NCI-H2227 (cell line): Measurements from ENCODE around the gene RAB43.
"Not testable (repeated sequence)": the region's sequence is repeated elsewhere in the genome, so short reads cannot be mapped to it uniquely, and the experiment has no call there.

Experiments
- DNase-seq: peaks from one replicate; lab custom pipeline; 2025; ENCODE audit not compliant: unreplicated experiment; lab: John Stamatoyannopoulos, UW

The RAB43 gene

DNA sequence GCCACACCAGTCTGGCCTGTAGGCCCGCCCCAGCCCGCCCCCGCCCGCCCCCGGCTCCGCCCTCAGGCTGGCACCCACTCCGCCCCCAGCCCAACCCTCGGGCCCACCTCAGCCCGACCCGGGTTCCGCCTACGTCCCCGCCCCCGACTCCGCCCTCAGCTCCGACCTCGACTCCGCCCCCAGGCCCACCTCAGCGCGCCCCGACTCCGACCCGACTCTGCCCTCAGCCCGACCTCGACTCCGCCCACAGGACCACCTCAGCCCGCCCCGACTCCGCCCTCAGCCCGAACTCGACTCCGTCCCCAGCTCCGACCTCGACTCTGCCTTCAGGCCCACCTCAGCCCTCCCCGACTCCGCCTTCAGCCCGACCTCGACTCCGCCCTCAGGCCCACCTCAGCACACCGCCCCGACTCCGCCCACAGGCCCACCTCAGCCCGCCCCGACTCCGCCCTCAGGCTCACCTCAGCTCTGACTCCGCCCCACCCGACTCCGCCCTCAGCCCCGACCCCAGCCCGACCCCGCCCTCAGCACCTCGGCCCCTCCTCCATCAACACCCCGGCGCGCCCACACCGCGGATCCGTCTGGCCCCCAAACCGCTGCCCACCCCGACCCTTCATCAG lies at the start of gene RAB43:
Gene RAB43, minus strand, starts transcription at position 13 of the 620 bp plus-strand sequence. CDS start 315 bp downstream, outside the sequence.
- peak; percentile 89 for DNase-seq

DNA sequence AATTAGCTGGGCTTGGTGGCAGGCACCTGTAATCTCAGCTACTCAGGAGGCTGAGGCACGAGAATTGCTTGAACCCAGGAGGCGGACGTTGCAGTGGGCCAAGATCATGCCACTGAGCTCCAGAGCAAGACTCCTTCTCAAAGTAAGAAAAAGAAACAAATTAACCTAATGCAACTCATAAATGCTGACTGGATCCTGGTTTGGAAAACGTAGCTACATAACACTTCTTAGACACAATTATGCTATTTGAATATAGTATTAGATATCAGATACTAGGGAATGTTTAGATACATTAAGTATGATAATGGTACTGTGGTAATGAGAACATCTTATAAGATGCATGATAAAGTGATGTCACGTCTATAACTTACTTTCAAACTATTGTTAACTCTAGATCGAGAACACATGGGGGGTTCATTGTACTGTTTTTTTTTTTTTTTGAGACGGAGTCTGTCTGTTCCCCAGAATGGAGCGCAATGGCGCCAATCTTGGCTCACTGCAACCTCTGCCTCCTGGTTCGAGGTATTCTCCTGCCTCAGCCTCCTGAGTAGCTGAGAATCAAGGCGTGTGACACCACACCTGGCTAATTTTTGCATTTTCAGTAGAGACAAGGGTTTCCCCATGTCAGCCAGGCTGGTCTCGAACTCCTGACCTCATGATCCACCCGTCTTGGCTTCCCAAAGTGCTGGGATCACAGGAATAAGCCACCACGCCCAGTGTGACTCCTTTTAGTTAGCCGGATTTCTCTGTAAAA lies 45.2 kb upstream of the RAB43 start:
- no peak for DNase-seq

DNA sequence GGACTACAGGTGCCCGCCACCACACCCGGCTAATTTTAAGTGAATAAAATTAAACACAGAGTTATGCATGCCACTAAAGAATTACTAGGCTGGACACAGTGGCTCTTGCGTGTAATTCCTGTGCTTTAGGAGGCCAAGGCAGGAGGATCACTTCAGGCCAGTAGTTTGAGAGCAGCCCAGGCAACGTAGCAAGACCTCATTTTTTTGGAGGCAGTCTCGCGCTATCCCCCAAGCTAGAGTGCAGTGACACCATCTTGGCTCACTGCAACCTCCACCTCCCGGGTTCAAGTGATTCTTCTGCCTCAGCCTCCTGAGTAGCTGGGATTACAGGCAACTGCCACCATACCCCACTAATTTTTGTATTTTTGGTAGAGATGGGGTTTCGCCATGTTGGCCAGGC lies 44.0 kb upstream of the RAB43 start:
- DNase-seq, result not testable (repeated sequence)

DNA sequence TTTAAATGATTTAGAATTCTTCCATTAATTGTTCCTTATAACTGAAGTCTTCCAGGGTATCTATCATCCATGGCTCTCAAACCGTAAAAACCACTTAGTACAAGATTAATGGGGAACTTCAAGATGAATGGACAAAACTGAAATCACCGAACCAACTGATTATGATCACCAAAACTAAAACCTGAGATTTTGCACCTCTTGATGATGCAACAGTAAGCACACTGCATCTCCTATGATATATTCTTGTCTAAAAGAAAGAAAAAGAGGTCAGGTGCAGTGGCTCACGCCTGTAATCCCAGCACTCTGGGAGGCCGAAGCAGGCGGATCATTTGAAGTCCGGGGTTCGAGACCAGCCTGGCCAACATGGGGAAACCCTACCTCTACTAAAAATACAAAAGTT lies 42.9 kb upstream of the RAB43 start:
- DNase-seq, result no peak

DNA sequence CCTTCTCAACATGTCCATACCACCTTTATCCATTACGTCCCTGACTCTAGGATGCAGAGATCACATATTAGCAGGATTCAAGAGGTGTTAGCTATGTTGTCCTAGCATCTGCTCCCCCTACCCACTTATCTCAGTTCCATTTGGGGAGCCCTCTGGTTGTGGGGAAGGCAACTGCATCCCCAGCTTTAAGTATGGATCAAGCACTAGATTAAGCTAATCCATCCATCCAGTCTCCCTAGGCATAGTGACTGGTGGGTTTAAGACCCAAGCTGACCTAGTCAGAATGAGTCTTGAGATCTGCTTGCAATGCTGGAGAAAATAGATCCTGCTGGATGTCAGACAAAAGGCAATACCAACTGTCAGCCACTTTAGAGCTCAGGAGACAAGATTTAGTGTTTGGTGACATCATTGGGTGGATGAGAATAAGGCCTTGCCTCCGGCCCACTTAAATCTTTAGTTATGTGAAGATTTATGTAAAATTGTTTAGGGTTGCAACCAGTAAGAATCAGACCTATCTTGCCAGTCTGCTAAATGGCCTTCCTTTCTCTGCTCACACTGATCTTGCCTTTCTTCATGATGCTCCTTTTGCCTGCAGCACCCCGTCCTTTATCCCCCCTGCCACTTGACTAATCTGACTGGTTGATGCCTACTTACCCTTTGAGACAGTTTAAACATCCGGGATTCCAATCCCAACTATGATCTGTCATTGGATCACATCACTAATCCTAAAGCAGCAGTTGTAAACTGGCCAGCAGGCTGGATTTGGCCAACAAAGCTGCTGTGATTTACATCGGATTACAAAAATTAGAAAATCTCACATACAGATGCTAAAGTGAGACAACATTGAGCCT lies 41.4 kb upstream of the RAB43 start:
- DNase-seq, result no peak

DNA sequence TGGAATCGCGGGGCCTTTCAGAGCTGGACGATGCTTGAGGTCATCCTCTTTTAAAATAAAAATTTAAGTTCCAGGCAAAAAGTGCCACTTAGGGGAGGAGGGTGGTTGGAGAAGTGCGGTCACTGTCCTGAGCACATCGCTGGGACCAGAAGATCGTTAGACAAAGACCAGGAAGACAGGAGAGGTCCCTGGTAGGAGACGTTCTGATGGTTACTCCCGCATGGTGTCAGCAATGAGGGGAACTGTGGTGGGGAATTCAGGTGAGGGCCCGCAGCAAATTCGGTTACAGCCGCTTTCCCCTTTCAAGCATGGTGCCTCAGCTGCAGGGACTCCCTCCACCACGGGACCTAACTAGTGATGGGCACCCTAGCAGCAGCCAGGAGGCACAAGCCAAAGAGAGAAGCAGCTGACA lies 40.3 kb upstream of the RAB43 start:
- DNase-seq, result no peak

DNA sequence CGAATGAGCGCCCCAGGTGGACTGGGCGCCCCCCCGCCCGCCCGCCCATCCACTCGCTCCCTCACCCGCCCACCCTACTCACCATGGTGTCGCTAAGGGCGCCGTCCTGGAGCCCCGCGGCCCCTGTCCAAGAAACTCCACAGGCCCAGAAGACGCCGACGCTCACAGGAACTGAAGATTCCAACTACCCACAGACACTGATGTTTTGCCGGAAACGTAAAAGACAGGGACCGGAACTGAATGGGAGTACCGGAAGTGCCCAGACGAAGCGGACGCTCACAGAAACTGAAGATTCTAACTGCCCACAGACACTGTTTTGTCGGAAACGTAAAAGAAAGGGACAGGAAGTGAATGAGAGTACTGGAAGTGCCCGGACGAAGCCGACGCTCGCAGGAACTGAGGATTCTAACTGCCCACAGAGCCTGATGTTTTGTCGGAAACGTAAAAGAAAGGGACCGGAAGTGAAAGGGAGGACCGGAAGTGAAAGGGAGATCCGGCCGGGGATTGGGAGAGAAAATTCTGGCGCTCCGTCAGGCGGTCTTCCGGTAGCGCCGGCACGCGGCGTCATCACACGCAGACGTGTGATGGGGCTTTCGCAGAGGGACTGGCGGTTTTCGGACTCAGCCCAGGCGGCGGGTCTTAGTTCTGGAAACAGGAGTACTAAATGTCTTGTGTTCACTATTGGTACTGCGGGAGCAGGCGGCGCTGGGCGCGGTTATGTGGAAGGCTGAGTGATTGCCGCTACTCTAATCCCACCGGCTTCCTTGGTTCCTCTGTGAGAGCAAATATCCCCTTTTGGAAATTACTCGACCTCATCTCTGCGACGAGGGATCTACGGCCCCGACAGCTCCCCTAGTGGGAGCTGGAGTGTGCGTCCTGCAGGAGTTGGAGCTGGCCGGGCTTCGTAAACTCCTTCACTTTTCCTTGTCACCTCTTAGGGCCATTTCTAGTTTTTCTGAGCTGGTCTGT lies 39.6 kb upstream of the RAB43 start, which contains the start of gene ISY1:
Gene ISY1, minus strand, starts transcription at position 173 of the 969 bp plus-strand sequence. Its CDS starts 88 bp downstream, at position 85.
- DNase-seq, result peak; percentile 90

DNA sequence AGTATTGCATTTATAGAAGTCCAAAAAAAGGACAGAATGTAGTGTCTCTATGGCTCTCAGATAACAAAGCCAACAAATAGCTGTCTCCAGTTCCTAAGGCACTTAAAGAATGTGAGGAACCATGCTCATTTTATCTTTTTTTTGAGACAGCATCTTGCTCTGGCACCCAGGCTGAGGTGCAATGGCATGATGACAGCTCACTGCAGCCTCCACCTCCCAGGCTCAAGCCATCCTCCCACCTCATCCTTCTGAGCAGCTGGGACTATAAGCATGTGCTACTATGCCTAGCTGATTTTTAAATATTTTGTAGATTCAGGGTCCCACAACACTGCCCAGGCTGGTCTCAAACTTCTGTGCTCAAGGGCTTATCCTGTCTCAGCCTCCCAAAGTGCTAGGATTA lies 23.2 kb upstream of the RAB43 start:
- no peak for DNase-seq

DNA sequence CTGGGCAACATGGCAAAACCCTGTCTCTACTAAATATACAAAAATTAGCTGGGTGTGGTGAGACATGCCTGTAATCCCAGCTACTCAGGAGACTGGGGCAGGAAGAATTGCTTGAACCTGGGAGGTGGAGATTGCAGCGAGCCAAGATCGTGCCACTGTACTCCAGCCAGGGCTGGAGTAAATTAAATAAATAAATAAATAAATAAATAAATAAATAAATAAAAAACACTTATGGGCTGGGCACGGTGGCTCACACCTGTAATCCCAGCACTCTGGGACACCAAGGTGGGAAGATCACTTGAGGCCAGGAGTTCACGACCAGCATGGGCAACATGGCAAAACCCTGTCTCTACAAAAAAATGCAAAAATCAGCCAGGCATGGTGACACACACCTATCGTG lies 19.4 kb upstream of the RAB43 start:
- not testable (repeated sequence) for DNase-seq

DNA sequence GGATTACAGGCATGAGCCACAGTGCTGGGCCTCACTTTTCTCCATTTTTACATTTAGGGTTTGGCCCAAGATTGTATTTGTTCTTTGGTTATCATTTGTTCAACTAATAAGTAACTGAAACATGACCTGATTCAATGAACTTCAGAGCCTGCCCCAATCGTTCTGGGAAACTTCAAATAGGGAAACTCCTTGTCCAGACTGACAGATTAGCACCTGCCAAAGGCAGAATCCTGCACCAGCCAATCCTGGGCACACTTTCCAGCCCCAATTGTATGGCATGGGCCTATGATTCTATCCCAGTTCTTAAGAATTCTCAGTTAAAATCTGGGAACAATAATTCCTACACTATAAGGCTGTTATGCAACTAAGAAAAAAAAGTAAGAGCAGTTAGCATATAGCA lies 18.3 kb upstream of the RAB43 start:
- DNase-seq, result no peak

DNA sequence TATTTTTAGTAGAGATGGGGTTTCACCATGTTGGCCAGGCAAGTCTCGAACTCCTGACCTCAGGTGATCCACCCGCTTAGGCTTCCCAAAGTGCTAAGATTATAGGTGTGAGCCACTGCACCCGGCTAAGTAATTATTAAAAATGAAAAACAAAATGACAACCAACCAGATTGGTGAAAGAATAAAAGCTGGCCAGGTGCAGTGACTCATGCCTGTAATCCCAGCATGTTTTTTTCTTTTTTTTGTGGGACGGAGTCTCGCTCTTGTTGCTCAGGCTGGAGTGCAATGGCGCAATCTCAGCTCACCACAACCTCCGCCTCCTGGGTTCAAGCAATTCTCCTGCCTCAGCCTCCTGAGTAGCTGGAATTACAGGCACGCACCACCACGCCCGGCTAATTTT lies 14.7 kb upstream of the RAB43 start:
- not testable (repeated sequence) for DNase-seq

DNA sequence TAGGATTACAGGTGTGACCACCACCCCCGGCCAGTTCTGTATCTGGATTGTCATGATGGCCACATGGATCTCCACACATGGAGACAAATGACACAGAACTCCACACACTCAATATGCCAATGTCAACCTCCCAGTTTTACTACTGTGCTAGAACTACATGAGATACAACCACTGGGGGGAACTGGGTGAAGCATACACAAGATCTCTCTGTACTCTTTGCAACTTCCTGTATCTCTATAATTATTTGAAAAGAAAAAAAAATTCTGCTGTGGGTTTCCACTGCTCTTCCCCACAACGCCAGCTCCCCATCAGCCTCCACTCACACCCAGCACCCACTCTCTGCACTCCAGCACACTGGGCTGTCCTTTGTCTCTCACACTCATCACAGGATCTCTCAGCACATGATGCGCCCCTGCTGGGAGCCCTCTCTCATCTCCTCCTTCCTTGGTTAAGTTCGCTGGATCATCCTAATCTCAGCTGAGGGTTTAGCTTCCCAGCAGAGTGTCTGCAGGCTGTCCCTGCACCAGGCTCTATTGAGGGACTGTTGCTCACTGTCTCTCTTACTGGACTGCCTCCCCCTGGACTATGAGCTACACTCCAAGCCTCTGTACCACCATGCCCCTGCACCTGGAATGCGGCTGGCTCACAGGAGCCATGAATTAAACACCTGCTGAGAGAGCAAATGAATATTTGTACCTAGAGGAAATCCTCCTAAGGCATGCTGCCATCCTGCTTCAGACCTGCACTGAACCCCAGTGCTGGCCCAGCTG lies 10.7 kb upstream of the RAB43 start:
- no peak for DNase-seq

DNA sequence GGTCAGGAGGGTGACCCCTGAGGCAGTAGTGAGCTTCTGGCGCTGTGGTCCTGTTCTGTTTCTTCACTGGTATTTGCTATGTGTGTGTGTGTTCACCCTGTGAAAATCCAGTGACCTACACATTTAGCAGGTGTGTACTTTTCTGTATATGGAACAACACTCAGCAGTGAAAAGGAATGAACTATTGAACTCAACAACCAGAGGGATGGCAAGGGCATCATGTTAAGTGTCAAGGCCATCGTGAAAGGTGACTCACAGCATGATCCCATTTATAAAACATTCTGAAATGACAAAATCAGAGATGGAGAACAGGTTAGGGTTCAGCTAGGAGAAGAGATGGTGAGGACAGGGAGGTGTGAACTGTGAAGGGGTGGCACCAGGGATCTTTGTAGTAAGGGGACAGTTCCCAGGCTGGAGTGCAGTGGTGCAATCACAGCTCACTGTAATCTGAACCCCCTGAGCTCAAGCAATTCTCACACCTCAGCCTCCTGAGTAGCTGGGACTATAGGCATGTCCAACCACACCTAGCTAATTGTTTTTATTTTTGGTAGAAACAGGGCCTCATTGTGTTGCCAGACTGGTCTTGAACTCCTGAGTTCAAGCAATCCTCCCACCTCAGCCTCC lies 10.0 kb upstream of the RAB43 start:
- no peak for DNase-seq

DNA sequence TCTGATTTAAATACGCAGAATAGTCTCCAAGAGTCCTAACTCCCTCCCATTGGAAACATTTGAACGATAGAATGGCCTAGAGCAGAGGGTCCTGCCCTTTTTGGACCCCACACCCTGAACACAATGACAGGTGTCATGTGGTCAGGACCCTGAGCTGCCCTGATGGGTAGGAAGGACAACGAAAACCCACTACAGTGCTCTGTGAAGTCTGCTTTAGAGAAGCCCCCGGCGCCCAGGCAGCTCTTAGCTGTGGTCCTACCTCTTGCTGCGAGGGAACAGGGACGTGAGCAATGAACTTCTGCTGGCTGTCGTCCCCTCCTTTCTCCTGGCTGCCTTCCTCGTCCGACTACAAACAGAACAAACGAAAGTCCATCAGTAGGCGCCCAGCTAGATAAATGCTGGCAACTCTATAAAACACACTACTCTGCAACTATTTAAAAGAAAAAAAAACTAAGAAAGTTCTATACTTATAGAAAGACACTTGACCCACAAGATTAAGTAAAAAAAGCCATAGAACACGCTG lies 8.7 kb upstream of the RAB43 start:
- no peak for DNase-seq

DNA sequence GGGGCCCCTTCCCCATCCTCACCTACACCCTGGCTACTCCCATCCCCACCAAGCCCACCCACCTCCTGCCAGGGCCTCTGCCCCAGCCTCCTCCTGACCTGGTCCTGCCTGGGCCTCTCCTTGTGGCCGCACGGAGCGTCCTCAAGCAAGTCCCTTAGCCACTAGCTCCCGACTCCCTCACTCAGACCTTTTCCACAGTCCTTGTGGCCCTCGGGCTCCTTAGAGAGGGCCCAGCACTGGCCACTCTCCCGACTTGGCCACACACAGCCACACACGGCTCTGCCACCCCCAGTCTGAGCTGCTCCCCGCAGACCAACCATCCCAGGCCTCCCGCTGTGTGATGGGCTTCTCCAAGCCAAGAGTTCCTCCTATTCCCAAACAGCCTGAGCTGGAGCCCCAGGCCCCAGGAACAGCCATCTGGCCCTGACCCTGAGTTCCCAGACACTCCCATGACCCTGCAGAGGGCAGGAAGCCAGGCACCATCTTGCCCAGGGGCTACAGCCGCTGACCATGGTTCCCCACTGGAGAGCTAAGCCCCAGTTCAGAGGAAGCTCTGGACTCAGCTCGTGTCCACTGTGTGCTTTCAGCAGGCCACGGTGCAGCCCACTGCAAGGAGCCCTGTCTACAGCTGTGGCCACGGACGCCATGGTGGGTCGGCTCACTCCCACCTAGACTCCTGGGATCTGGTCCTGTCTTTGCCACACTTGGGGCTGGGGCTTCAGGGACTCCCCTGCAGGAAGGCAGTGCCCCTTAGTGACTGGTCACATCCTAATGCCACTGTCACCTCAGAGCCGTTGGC lies 7.0 kb upstream of the RAB43 start:
- DNase-seq, result no peak

DNA sequence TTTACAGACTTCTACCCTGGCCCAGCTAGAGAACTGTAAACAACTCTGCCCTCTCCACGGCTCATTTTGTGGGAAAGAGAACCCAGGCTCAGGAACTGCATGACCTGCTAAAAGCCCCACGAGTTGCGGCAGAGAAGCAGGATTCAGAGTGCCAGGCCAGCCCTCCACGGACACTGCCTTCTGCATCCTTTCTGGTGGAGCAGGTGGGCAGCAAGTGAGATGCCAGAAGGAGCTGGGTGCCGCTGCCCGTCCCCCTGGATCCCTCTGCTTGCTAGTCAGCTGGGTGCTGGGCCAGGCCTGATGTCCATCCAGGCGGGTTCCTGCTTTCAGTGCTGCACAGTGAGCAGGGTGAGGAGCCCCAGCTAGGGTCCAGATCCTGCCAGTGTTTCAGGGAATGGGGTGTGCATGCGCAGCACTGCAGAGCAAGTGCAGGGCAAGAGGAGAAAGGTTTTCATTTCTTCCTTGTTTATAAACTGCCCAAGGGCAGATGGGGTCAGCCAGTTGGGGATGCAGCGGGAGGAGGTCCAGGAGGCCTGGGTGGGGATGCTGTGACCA lies 5.2 kb upstream of the RAB43 start:
- DNase-seq, result no peak

DNA sequence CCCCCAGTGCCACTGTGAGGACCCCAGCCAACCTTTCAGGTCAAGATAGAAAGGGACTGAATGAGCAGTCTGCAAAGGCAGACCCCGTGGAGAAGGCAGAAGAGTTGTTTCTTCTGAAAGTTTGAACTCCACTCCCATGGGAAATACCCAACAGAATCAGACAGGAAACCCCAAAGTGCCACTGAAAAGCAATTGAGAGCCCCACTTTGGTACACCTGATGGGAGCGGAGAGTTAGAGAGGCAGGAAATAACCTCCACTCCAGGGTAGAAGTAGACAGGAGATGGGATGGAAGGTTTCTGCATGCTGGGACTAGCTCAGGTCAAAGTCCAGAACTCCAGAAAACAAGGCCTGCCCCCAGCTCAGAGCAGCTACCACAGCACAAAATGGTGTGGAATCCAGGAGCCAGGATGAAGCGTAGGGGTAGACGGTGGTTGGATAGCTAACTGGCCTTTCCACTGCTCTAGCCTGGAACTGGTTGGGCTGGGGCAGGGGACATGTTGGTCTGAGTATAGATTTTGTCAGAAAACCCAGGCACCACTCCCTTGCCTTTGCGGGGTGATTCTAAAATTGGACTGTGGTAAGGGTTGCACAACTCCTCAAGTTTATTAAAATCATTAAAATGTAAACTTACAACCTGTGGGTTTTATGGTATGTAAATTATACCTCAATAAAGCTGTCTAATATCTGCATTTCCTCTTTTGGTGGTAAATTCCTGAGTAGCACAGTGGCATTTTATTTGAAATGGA lies 1.9 kb upstream of the RAB43 start:
- no peak for DNase-seq
